NCI-H510A (cell line): ENCODE results near the gene TBPL2.
"Not testable (repeated sequence)": the region's sequence is repeated elsewhere in the genome, so short reads cannot be mapped to it uniquely, and the experiment has no call there.

Experiments used
- DNase-seq: peaks from one replicate; lab custom pipeline; 2025; lab: John Stamatoyannopoulos, UW

The TBPL2 gene

DNA sequence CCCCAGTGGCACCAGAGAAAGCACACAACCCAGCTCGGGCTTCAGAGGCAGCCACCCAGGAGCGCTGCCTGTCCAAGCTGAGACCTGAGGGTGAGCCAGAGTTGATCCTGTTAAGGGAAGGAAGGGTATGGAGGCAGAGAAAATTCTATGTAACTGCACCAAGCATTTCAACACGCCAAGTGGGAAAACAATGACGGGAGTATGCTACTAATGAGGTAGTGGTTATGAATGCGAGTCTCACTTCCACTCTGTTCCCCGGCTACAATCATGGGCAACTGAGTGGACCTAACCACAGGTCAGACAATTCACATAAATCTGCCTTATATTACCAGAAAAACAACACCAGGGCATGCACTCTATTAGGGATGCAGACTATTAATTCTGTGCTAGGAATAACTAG, 38.7 kb downstream of the TBPL2 start:
- no peak for DNase-seq

DNA sequence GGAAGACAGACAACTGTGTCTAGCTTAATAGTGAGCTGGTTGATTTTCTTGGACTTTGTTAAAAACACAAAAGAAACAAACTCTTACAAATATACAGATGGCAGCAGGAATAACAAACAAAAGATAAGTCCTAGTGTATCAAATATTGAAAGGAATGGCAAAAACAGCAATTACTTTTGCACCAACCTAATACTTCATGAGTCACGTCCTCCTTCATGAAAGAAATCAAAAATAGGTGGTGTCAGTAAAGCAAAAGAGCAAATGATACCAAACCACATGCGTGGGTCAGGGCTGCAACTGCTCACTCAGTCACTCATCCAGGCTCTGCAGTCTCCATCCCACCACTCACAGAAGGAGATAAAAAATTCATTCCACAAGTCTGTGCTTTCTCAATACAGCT, 40.6 kb downstream of the TBPL2 start:
- no peak for DNase-seq

DNA sequence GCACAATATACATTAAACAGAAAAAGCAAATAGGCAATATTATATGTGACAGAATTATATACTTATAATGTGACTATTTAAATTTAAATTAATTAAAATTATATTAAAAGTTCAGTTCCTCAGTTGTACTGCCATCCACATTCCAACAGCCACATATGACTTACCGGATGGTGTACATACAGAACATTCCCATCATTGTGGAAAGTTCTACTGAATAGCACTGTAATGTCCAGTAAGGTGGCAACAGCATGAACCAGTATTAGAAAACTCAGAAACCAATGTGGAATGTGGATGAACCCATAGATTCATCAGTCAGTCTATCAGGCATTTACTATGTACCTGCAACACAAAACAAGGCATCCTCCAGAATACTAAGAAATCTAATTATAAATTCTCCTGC, 41.2 kb downstream of the TBPL2 start:
- DNase-seq: no peak

DNA sequence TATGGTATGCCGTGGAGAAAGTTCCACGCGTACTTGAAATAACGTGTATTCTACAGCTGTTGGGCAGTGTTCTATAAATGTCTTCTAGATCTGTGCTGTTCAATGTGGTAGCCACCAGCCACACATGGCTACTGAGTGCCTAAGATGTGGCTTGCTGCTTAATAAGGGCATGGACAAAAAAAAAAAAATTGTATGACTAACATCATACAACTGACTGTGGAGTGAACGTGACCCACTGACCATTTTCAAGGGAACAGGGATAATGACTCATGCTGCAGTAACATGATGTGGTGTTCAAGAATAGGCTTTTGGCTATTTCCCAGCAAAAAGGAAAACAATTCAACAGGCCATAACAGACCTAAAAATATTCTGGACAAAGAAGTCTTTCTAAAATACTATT, 41.7 kb downstream of the TBPL2 start:
- no peak for DNase-seq

DNA sequence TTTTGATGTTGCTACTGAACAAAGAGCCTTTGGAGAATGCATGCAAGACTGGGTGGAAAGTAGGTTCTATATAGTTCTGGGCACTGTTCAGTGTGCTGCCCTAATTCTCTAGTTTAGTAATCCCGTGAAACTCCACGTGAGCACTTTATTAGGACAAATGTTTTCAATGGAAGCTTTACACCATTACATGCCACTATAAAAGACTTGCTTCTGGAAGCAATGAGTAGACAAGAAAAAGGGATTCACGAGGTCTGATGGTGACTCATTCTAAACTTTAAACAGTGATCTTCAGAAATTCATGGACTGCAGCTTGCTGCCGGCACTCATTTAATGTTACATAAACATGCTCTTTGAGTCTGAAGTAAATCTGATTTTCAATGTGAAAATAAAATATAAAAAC, 51.1 kb downstream of the TBPL2 start:
- DNase-seq: no peak

DNA sequence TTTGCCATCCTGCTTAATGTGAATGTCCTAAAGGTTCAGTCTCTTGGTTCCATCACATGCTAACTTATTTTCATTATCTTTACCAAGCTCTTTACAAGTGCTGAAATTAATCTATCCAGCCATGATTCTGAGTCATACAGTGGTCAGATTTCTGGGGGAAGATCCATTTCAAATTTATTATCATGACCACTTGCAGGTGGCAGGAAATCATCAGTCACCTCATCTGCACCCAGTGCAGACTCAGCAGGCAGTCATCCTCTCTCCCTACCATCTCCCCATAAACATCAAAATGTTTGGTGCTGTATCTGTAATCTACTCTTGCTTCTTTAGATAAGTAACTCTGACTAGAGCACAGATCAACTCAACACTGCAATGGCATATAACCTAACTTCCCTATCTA, 52.3 kb downstream of the TBPL2 start:
- no peak for DNase-seq

DNA sequence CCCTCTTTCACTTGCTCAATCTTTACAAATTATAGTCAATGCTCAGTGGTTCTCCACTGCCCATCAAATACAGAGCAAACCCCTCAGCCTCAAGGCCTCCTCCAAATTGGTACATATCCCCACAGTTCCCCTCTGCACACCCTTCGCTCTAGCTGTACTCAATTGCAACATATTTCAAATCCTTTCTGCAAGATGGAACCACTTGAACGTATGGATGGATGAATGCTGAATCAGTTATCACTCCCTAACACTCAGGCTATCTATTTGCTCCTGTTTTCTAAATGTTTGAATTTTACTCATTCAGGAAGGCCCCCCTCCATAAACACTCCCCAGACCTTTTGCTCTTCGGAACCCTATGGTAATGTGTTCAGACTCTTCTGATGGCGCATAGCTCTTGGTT, 53.3 kb downstream of the TBPL2 start:
- no peak for DNase-seq

DNA sequence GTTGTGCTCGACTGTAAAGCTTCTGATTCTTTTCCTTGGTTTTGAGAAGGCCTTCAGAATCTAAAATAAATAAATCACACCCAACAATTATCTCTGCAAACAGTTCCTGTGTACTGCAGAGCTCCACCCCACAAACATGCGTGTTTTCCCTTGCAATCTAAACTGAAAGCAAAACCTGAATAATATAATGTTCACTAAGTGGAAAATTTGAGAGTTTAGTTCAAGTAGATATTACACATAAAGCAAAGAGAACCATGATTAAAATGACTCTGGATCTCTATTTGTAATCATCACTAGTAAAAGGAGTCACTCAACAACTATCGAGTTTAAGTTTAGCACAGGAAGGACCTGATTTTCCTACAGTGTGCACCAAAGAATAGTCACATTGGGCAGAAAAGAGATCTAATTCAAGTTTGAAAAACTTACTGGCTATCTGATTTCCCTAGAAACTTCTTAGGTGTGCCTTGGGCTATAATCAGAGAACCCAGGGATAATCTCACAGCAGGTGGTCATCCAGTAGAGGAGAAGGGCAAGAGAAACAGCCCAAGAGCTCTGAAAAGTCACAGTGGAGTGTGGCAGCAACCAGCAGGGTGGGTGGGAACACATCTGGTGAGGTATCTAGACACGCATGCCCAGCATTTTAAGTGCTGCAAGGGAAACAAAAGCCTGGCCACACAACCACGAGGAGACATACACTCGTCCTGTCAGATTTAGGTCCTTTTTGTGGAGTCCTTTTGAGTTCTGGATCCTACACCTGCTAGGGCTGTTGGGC, 54.2 kb downstream of the TBPL2 start:
- DNase-seq: no peak

DNA sequence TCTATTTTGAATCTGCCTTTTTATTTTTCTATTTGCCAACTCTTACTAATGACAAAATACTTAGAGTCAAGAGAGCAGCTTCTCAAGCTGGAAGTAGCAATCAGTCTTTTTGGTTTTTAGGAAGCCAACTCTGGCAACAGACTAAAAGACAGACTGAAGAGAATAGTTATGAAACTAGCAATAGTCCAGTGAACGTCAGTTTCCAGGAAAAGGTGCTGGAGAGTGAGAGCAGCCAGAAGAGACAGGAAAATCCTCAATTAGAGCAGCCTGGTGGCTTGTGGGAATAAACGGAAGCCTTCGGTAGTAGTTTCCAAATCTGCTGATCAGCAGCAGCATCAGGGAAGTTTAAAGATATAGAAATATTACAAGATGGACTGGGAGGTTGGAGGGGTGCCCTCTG, 55.9 kb downstream of the TBPL2 start:
- DNase-seq: no peak

DNA sequence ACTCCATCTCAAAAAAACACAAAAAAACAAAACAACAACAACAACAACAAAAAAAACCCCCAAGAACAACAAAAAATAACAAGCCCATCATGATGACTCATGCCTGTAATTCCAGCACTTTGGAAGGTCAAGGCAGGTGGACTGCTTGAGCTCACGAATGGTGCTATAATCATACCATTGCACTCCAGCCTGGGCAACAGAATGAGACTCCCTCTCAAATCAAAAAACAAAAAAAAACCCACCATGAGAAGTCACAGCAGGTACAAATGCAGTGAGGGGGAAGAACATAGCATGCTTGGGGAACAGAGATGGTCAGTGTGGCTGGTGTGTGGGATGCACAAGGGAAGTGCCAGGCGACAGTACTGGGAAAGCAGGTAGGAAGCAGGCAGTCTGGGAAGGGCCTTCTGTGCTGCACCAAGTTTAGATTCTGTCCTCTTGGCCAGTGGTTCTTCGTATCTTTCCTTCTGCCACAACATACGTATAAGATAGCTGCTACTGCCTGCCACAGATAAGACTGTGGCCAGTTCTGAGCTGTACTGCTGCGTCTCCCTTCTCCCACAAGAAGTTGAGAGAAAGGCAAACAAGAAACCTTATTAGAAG, 56.8 kb downstream of the TBPL2 start:
- no peak for DNase-seq

DNA sequence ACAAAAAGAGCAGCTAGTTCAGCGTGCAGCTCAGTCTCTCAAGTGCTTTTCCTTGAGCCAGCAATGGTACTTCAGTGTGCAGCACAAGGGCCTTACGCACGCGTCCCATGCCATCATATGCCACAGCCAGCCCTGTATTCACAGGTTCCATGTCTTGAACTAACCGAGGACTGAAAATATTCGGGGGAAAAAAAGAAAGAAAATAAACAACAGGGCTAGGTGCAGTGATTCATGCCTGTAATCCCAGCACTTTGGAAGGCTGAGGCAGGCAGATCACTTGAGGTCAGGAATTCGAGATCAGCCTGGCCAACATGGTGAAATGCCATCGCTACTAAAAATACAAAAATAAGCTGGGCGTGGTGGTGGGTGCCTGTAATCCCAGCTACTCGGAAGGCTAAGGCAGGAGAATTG, 57.4 kb downstream of the TBPL2 start:
- DNase-seq: not testable (repeated sequence)

DNA sequence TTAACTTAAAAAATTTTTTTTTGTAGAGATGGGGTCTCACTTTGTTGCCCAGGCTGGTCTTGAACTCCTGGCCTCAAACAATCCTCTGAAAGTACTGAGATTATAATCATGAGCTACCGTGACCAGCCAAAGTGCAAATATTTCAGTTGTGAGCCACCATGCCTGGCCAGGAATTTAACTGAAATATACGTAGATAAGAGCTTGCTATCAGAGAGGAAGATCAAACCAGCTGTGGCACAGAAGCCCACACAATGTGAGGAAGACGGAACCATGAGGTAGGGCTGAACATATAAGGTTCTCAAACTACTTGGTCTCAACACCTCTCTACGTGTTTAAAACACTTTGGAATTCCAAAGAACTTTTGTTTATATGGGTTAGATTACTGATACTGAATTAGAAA, 57.9 kb downstream of the TBPL2 start:
- no peak for DNase-seq

DNA sequence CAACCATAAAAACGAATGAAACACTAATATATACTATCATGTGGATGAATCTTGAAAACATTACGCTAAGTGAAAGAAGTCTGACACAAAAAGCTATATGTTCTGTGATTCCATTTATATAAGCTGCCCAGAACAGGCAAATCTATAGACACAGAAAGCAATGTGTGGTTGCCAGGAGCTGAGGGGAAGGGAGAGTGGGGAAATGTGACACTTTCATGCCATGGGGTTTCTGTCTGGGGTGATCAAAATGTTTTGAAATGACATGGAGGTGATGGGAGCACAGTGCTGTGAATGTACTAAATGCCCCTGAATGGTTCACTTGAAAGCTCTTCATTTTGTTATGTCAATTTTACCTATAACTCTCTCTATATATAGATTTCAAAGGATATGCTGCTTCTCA, 58.9 kb downstream of the TBPL2 start:
- no peak for DNase-seq

DNA sequence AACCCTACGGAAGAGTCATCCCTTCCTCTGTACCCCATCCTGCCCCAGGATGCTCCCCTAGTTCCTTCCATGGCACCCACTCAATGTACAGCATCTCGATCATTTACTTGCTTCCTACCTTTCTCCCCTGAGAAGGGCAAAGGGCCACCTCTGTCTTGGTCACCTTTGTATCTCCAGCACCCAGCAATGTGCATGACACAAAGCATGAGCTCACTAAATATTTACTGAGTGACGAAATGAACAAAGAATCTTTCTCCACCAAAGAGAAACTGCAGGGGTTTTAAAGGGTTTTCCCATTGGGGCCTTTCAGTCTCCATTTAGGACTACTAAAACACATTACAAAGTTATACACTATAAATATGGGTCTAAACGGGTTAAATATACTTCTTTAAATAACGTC, 59.4 kb downstream of the TBPL2 start:
- DNase-seq: no peak

DNA sequence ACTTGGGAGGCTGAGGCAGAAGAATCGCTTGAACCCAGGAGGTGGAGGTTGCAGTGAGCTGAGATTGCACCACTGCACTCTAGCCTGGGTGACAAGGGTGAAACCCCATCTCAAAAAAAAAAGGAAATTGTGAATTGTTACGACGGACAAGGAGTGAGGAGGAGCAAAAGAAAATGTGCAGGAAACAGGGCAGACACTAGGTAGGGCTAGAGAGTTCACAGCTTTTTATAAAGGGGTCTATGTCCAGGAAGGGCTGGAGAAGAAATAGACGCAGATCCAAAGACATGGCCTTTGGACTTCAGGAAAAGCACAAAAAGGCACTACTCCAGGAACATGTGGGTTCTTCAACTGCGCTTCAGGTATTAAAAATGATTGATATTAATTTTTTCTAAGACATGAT, 63.2 kb downstream of the TBPL2 start:
- no peak for DNase-seq

DNA sequence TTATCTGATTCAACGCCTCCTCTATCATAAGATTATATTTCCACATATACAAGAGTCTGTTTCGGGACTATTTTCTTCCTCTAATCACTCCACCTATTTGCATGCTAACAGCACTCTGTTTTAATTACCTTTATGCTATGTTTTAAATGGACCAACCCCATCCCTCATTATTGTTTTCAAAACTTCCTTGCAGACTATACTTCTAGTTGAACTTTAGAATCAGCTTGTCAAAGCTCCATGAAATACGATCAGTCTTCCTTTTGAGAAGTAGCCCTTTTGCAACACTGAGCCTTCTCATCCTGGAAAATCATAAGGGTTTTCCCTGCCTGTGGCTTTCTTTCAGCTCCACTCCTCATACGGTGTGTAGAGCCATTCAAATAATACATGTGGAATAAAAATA, 65.6 kb downstream of the TBPL2 start:
- DNase-seq: no peak

DNA sequence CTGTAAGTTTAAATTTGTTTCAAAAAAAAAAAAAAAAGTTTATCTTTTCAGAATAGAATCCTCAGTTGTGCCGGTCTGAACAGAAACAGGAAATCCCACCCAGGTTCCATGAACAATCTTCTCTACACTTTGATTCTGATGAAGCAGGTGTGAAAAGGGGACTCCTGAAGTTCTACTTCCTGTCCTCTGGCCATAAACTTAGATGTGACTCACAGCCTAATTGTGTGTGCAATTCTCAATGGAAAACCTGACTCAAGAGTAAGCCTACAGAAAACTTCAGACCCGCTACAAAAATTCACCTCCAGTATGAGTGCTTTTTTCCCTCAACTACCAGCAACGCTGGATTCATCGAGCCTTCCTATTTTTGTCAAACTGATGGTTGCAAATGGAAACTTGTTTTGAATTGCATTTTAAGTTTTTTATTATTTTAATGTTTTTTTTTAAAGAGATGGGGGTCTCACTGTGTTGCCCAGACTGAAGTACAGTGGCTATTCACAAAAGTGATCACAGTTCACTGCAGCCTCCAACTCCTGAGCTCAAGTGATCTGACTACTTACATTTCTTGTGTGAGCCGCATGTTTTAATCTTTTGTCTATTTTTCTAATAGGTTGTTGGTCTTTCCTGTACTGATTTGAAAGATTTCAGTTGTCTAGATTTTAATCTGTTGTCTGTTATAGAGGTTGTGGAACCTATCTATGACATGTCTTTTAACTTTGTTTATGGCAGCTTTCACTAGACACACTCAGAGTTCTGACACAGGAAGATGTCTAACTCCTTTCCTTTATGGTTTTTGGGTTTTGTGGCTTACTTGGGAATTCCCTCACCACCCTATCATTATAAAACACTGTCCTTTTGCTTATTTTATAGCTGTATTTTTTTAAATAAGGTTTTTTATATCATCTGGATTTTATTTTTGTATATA, 66.4 kb downstream of the TBPL2 start:
- no peak for DNase-seq

DNA sequence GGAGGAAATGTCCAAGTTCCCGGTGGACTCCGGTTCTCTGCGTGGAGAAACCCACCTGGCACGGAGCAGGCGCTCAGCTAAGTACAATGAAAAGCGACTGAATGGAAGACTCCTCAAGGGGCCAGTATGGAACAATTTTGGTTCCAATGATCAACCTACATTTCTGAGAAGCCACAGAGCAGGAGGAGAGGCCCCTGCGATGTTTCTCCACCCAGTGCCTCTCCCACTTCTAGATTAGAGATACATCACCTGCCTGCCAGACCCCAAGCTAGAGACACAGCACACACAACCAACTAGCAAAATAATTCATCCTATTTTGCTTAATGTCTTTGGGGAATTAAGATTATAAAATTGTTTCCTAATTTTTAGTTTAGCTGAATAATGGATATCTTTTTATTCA, 67.6 kb downstream of the TBPL2 start:
- no peak for DNase-seq

DNA sequence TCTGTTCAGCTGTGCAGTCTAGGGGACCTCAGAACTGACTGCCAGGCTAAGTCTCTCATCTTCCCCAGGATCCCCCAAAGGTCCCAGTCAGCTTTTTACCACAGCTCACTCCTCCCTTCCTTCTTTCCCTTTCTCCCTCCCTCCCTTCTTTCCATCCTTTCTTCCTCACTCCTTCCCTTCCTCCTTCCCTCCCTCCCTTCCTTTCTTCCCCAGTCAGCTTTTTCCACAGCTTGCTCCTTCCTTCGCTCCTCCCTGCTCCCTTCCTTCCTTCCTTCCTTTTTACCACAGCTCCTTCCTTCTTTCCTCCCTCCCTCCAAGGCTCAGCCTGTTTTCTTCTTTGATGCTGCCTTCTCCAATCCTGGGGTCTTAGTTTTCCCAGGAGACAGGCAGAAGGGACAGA, 68.0 kb downstream of the TBPL2 start:
- DNase-seq: no peak

DNA sequence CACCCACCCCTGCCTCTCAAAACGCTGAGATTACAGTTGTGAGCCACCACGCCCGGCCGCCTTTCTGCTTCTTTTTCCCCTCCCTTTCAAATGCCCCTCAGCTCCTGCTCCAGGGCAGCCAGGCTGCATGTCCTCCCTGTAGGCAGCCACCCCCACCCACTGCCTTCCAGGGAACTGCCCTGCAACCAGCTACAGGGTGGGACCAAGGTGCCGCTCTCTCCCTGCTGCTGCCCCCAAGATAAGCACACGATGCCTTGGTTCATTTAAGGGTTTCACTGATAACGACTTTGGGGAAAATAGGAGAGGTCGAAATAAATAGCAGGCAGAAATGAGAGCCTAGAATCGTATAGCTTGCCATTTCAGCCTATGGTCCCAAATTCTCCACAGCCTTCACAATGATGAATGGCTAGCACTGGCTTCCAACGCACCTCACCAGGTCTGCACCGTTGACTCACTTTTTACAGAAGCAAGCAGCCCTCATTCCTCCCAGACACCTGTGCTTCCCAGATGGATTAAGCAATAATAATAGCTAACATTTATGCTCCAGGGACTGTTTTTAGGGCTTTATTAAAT, 69.4 kb downstream of the TBPL2 start:
- no peak for DNase-seq

DNA sequence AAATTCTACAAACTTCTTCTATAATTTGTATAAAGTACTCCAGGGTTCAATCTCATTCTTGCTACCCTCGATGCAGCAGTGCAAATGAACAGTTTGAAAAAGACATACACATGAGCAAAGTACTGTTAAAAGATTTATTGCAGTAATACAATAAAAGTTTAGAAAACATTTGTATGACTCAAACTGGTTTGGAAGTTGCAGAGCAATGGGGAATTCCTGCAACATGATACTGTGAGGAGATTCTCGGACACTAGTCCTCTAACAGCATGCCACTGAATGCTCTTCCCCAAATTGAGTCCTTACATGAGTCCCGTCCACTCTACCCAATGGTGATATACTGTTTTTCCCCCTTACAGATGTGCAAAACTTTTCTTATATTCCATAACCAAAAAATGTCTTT, 74.1 kb downstream of the TBPL2 start:
- DNase-seq: no peak
